K562 (cell line): ENCODE data around the gene TMF1. TPM values are rescaled to one million over a fixed set of nuclear protein-coding genes. Genes with fewer than 3 reads are reported as not detected.

ENCODE experiments used
- ERF ChIP-seq: fragments of 450-650 bp; formaldehyde crosslinking; IDR thresholded peaks from 2 replicates; pipeline ENCODE4 v1.4.0; 2020; ENCODE audit warnings: mild to moderate bottlenecking, mixed read lengths
- FOXK1 ChIP-seq: sonication (generic); formaldehyde crosslinking; IDR thresholded peaks from 2 replicates; pipeline ENCODE4 v1.8.0; 2022; ENCODE audit warnings: missing genetic modification reagents, mild to moderate bottlenecking, borderline replicate concordance
- GABPB1 ChIP-seq: sonication (generic); formaldehyde crosslinking; IDR thresholded peaks from 2 replicates; pipeline ENCODE4 v1.8.0; 2022; ENCODE audit warnings: mild to moderate bottlenecking, missing genetic modification reagents
- GATA2 ChIP-seq: sonication (generic); formaldehyde crosslinking; IDR thresholded peaks from 2 replicates; pipeline ENCODE4 v1.4.0; 2020; ENCODE audit warnings: mild to moderate bottlenecking, missing genetic modification reagents
- NFIC ChIP-seq: fragments of 450-650 bp; IDR thresholded peaks from 2 replicates; pipeline ENCODE4 v1.6.1; 2017; ENCODE audit warnings: mild to moderate bottlenecking, inconsistent platforms
- PHF8 ChIP-seq: fragments of 200-600 bp; sonication (generic); IDR thresholded peaks from 2 replicates; pipeline ENCODE4 v1.6.1; 2012; ENCODE audit warnings: mixed run types, mild to moderate bottlenecking, inconsistent platforms, low read length, moderate library complexity, borderline replicate concordance
- RBM25 ChIP-seq: fragments of 200-400 bp; formaldehyde crosslinking; IDR thresholded peaks from 2 replicates; pipeline ENCODE4 v1.6.1; 2018; ENCODE audit warnings: low read length, low read depth, moderate library complexity; ENCODE audit not compliant: severe bottlenecking
- ZBTB17 ChIP-seq: fragments of 450-650 bp; formaldehyde crosslinking; IDR thresholded peaks from 2 replicates; pipeline ENCODE4 v1.4.0; 2020; ENCODE audit warnings: mild to moderate bottlenecking
- ZNF175 ChIP-seq: fragments of 200-800 bp; sonication (Bioruptor generic); IDR thresholded peaks from 2 replicates; pipeline ENCODE4 v1.6.1; 2016; ENCODE audit warnings: low read depth, mild to moderate bottlenecking, missing genetic modification characterization, missing compliant biosample characterization
- ZNF212 ChIP-seq: fragments of 450-650 bp; formaldehyde crosslinking; IDR thresholded peaks from 2 replicates; pipeline ENCODE4 v1.4.0; 2020; ENCODE audit warnings: mild to moderate bottlenecking
- ZNF24 ChIP-seq: fragments of 450-650 bp; IDR thresholded peaks from 2 replicates; pipeline ENCODE4 v1.6.1; 2016
- polyA plus RNA-seq, 8 experiments: library from polyadenylated mRNA; depleted of rRNA in 4 of 8; stranded (reverse) in 5 of 8; unstranded in 3 of 8; fragments of >200 nt; fragmentation: Nextera tagmentation in 2 of 8; fragmentation: Illumina TruSeq in 1 of 8; extraction: Ambion mirVana in 2 of 8; extraction: Trizol in 1 of 8; gene quantifications; 2 replicates each; pipeline versions ENCODE4 v1.2.1 to v1.2.3, GENCODE V29; 2011 to 2014; ENCODE audit warnings: inconsistent platforms in 1 of 8, missing spikeins in 1 of 8
- total RNA-seq, 7 experiments: library from RNA; depleted of rRNA in 6 of 7; stranded (reverse); fragments of >200 nt in 6 of 7; fragmentation: Illumina TruSeq in 2 of 7; extraction: Trizol in 2 of 7; gene quantifications; 2 replicates each; pipeline versions ENCODE4 v1.2.1 to v1.2.3, GENCODE V29; 2011 to 2021; ENCODE audit warnings: low replicate concordance in 1 of 7
- TF ChIP-seq, protein P1 (sequence below): fragments of 450-650 bp; IDR thresholded peaks from 2 replicates; pipeline ENCODE4 v1.6.1; 2016; ENCODE audit warnings: low read depth
- TF ChIP-seq, protein P2 (sequence below): fragments of 250-450 bp; sonication (Bioruptor Pico); IDR thresholded peaks from 2 replicates; pipeline ENCODE4 v1.4.0; 2020
- TF ChIP-seq, protein P3 (sequence below): fragments of 450-650 bp; IDR thresholded peaks from 2 replicates; pipeline ENCODE4 v1.6.1; 2017; ENCODE audit warnings: antibody characterized with exemption, mild to moderate bottlenecking

The TMF1 gene
- total and polyA plus RNA-seq, 9 of the 15 experiments (the other 6 are each of a cell fraction or from before 2014, with no cell fraction given): 3.1 to 13.9 (median 10.3) TPM

DNA sequence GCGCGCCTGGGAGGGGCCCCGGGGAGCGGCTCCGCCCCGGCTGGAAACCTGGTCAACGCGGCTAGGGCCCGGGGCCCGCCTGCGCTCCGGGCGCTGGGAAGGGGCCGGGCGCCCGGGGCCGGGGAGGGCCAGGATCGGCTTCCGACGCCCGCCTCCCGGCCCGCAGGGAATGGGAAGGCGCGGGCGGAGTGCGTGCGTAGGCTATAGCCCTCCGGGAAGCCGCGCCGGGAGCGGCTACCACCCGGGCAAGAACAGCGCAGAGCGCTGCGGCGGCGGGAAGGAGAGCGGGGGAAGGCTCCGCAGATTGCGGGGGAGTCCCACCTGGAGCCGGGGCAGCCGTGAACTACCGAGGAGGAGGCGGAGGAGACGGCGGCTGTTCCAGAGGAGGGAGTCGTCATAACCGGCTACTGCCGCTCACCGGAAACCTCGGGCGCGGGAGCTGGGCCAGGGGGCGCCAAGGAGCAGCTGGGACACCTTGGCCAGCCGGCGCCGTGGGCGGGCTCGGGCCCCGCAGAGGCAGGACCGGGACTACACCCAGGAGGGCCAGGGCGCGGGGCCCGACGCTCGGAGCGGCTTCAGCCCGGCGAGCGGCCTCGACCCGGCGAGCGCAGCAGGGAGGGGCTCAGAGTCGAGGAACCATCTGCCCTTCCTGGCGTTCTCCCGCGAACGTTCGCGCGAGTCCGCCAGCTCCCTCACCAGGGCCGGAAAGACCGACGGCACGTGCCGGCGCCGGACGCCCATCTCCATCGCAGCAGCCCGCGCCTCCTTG lies 38.7 kb downstream of the TMF1 start, which contains the start of gene EOGT (continued):
- TF ChIP-seq, protein P1, sequence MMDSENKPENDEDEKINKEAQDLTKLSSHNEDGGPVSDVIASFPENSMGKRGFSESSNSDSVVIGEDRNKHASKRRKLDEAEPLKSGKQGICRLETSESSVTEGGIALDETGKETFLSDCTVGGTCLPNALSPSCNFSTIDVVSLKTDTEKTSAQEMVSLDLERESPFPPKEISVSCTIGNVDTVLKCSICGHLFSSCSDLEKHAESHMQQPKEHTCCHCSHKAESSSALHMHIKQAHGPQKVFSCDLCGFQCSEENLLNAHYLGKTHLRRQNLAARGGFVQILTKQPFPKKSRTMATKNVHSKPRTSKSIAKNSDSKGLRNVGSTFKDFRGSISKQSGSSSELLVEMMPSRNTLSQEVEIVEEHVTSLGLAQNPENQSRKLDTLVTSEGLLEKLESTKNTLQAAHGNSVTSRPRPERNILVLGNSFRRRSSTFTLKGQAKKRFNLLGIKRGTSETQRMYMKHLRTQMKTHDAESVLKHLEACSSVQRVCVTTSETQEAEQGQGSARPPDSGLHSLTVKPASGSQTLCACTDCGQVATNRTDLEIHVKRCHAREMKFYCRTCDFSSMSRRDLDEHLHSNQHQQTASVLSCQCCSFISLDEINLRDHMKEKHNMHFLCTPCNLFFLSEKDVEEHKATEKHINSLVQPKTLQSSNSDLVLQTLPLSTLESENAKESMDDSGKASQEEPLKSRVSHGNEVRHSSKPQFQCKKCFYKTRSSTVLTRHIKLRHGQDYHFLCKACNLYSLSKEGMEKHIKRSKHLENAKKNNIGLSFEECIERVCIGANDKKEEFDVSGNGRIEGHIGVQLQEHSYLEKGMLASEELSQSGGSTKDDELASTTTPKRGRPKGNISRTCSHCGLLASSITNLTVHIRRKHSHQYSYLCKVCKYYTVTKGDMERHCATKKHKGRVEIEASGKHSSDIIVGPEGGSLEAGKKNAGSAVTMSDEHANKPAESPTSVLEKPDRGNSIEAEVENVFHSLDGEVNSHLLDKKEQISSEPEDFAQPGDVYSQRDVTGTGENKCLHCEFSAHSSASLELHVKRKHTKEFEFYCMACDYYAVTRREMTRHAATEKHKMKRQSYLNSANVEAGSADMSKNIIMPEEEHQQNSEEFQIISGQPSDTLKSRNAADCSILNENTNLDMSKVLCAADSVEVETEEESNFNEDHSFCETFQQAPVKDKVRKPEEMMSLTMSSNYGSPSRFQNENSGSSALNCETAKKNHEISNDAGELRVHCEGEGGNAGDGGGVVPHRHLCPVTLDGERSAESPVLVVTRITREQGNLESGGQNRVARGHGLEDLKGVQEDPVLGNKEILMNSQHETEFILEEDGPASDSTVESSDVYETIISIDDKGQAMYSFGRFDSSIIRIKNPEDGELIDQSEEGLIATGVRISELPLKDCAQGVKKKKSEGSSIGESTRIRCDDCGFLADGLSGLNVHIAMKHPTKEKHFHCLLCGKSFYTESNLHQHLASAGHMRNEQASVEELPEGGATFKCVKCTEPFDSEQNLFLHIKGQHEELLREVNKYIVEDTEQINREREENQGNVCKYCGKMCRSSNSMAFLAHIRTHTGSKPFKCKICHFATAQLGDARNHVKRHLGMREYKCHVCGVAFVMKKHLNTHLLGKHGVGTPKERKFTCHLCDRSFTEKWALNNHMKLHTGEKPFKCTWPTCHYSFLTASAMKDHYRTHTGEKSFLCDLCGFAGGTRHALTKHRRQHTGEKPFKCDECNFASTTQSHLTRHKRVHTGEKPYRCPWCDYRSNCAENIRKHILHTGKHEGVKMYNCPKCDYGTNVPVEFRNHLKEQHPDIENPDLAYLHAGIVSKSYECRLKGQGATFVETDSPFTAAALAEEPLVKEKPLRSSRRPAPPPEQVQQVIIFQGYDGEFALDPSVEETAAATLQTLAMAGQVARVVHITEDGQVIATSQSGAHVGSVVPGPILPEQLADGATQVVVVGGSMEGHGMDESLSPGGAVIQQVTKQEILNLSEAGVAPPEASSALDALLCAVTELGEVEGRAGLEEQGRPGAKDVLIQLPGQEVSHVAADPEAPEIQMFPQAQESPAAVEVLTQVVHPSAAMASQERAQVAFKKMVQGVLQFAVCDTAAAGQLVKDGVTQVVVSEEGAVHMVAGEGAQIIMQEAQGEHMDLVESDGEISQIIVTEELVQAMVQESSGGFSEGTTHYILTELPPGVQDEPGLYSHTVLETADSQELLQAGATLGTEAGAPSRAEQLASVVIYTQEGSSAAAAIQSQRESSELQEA: no peak
- TF ChIP-seq ZNF24 (0 out of 2 replicates have a peak, but pooled peaks have one; percentile 14), NFIC (no peak; the same call in 1 of the 2 replicates), ERF (CRISPR knock-in tag) (0 out of 2 replicates have a peak, but pooled peaks have one; percentile 25), GABPB1 (CRISPR knock-in tag) (peak; percentile 76), ZNF212 (0 out of 2 replicates have a peak, but pooled peaks have one; percentile 43), FOXK1 (CRISPR knock-in tag) (peak; percentile 85; the same call in 1 of the 2 replicates), GATA2 (CRISPR knock-in tag) (no peak), RBM25 (no peak), ZBTB17 (CRISPR knock-in tag) (no peak), PHF8 (peak; percentile 85), ZNF175 (no peak)
- TF ChIP-seq, protein P2, sequence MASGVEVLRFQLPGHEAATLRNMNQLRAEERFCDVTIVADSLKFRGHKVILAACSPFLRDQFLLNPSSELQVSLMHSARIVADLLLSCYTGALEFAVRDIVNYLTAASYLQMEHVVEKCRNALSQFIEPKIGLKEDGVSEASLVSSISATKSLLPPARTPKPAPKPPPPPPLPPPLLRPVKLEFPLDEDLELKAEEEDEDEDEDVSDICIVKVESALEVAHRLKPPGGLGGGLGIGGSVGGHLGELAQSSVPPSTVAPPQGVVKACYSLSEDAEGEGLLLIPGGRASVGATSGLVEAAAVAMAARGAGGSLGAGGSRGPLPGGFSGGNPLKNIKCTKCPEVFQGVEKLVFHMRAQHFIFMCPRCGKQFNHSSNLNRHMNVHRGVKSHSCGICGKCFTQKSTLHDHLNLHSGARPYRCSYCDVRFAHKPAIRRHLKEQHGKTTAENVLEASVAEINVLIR (CRISPR knock-in tag): no peak
- TF ChIP-seq, protein P3, sequence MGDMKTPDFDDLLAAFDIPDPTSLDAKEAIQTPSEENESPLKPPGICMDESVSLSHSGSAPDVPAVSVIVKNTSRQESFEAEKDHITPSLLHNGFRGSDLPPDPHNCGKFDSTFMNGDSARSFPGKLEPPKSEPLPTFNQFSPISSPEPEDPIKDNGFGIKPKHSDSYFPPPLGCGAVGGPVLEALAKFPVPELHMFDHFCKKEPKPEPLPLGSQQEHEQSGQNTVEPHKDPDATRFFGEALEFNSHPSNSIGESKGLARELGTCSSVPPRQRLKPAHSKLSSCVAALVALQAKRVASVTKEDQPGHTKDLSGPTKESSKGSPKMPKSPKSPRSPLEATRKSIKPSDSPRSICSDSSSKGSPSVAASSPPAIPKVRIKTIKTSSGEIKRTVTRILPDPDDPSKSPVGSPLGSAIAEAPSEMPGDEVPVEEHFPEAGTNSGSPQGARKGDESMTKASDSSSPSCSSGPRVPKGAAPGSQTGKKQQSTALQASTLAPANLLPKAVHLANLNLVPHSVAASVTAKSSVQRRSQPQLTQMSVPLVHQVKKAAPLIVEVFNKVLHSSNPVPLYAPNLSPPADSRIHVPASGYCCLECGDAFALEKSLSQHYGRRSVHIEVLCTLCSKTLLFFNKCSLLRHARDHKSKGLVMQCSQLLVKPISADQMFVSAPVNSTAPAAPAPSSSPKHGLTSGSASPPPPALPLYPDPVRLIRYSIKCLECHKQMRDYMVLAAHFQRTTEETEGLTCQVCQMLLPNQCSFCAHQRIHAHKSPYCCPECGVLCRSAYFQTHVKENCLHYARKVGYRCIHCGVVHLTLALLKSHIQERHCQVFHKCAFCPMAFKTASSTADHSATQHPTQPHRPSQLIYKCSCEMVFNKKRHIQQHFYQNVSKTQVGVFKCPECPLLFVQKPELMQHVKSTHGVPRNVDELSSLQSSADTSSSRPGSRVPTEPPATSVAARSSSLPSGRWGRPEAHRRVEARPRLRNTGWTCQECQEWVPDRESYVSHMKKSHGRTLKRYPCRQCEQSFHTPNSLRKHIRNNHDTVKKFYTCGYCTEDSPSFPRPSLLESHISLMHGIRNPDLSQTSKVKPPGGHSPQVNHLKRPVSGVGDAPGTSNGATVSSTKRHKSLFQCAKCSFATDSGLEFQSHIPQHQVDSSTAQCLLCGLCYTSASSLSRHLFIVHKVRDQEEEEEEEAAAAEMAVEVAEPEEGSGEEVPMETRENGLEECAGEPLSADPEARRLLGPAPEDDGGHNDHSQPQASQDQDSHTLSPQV: peak; percentile 77
